HG03521 (cell line): ENCODE results near the gene SLC6A19.

Experiments used
- ATAC-seq: cut with Tn5 transposase; IDR thresholded peaks from one replicate; pipeline ENCODE4 v1.9.1; 2021; ENCODE audit warnings: mild to moderate bottlenecking, moderate library complexity; ENCODE audit not compliant: unreplicated experiment

SLC6A19 gene

DNA sequence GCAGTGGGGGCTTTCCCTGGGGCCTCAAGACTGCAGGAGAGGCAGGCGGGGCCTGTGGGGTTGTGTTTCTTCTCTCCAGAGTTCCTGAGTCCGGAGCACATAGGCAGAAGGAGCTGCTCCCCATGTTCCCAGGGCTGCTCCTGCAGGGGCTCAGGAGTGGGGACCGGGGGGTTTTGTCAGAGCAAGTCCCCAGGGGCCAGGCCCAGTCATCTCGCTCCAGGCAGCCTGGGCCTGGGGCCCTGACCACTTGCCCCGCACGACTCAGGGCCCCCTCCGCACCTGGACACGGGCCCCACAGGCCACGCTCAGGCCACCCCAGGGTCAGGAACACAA lies 22.0 kb upstream of the SLC6A19 start:
- ATAC-seq, result no peak

DNA sequence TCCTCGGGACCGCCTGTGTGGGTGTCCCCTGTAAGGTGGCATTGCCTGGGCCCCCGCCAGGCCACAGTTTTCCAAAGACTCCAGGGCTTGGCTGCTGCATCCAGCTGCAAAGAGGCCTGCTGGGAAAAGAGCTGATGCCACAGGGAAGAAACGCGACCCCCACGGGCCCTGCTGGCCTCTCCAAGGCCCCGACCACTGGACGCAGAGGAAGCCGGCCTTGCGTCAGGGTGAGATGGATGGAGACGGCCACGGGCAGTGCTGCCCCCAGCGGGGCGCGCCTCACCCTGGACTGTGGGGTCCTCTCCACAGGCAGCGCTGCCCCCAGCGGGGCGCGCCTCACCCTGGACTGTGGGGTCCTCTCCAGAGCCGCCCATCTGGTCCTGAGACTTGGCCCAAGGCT lies 21.3 kb upstream of the SLC6A19 start:
- no peak for ATAC-seq

DNA sequence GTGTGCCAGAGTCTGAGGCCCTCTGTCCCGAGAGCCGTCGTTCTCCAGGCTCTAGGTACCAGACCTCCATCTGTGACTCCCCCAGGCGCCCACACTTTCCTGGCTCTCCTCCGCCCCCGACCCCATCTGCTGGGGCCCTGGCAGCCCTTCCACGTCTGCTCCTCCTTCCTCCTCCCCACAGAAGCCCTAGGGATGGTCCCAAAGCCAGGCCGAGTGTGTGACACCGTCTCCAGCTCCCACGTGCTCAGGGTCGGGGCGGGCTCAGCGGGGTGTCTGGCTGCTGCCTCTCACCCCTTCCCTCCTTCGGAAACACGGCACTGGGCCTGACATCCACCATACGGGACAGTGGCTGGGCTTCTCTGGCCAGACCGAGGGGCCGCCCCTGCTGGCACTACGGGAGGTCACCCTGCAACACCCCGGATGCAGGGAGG lies 20.5 kb upstream of the SLC6A19 start:
- no peak for ATAC-seq

DNA sequence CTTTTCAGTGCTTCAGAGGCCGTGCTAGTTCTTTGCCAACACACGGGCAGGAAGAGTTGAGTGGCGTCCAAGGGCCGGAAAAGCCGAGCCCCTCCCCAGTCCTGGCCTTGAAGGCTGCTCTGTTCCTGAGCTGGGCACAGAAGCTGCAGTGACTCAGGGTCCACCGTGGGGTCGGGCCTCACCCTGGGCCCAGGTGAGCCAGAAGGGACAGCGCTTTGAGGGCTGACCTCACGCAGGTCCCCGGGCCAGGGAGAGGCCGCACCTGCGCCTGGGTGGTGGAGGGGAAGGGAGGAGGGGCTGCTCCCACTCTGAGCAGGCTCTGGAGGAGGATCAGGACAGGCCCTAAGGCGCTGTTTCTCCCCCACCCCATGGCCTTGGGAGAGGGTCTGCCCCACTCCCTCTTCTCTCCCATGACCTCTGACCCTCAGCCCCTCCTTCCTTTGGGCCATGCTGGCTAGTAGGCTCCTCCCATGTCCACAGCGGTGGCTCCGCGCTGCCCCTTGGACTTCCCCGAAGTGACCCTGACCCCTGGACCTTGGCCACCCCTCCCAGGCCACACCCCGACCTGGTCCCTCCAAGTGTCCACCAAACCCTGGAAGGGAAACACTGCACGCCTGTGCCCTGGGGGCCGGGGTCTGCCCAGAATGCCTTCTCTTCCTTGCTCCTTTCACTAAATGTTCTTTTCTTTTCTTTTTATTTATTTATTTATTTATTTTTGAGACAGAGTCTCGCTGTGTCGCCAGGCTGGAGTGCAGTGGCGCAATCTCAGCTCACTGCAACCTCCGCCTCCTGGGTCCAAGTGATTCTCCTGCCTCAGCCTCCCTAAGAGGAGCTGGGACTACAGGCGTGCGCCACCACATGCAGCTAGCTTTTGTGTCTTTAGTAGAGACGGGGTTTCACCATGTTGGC lies 19.7 kb upstream of the SLC6A19 start:
- ATAC-seq, result no peak

DNA sequence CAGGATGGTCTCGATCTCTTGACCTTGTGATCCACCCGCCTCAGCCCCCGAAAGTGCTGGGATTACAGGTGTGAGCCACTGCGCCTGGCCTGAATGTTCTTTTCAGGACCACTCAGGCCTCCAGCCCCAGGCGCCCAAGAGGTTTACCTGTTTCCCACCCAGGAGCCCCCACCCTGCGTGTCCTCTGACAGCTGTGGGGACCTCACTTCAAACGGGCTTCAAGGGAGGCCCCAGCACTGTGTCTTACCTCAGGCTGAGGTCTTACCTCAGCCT lies 19.1 kb upstream of the SLC6A19 start:
- ATAC-seq, result no peak

DNA sequence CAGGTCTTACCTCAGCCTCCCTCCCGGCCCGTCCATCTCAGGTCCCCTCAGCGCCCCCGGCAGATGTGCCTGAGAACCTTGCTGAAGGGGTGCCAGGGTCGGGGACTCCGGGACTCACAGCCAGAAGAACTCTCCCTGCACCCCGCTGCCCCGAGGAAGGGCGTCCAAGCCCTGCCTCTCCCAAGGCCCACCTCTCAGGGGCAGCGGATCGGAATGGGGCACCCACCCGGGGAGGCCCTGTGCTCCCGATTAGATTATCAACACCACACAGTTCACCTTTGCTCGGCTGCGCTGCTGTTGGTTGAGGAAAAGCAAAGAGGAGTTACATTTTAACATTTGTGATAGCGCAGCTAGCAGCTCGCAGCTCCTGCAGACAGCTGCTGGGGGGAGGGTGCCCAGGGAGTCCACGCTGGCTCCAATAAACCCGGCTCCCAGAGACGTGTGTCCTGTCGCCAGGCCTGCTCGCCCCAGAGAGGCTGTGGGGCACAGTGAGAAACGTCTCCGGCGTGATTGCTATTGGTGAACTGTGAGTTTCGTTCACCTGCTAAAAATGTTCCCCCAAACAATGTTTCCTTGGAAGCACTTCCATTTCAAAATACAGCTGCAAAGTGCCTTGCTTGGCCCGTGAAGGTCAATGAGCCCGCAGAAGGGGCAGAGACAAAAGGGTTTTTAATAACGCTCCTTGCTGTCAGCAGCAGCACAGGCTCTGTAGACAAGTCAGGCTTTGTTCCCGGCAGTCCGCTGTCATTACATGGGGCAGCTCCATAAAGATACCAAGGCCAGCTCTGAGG lies 18.6 kb upstream of the SLC6A19 start:
- no peak for ATAC-seq

DNA sequence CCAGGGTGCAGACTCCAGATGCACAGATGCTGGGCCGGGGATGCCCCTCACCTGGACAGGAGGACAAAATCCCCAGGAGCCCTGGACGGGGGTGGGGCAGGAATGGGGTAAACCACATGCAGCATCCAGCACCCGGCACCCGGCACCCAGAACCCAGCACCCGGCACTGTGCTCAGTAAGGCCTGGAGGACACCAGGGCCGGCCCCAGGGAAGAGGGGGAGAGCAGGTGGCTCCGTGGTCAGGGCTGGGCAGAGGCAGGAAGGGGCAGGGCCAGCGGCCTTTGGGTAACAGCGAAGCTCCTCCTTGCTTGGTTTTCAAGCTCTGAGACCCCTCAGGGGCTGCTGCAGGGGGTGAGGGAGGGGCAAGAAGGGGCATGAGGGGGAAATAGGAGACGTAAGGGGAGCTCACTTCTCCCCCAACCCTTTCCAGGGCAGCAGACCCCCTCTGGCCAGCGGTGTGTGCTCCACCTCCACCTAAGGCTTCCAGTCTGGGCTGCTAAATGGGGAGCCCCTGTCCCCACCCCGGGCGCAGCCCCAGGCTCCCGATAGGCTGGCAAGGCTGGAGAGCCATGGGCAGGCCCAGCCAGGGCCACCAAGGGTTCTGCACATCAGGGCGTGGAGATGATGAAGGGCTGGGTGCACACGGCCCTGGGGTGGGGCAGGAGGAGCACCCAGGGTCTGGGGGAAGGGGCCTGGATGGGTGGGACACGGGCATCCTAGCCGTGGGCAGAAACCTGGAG lies 17.8 kb upstream of the SLC6A19 start:
- ATAC-seq, result no peak

DNA sequence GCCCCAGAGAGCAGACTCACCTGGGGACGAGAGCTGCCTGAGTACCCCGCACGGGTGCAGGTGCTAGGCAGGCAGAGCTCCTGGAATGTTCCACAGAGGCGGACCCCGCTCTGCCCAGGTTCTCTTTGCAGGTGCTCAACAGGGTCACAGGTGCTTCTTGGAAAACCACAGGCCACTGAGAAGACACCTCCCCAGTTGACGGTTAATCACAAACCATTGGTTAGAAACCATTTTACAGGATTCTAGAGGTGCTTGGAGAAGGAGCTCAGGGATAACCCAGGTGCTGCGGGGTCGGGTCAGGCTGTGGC lies 17.3 kb upstream of the SLC6A19 start:
- no peak for ATAC-seq

DNA sequence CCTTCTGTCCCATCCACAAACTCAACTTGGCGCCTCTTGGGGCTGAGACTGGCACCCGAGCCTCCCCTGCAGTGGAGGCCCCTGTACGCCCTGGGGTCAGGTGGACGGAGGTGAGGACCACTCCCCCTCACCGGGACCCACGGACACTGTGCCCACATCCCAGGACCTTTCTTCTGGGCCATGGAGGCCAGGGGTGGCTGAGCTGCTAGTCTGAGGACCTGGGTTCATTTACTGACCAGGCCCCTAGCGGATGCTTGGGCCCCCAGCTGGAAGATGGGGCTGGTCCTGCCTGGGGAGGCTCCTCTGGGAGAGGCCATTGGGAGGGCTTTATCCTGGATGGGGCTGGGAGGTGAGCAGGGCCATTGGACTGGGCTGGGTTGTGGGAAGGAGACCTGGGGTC lies 16.9 kb upstream of the SLC6A19 start:
- no peak for ATAC-seq

DNA sequence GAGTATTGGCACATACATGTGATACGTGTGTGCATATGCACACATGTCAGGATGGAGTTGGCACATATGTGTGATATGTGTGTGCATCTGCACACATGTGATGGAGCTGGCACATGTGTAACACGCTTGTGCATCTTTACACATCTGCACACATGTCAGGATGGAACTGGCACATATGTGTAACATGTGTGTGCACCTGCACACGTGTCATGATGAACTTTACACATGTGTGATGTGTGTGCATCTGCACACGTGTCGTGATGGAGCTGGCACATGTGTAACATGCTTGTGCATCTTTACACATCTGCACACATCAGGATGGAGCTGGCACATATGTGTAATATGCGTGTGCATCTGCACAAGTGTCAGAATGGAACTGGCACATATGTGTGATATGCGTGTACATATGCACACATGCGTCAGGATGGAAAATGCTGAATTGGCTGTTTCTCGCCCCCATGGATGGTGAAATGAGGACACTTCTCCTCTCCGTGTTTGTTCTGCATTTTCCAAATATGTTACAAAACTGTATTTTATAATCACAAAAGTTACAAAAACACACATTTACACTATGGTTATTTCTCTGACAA lies 16.3 kb upstream of the SLC6A19 start:
- ATAC-seq, result no peak

DNA sequence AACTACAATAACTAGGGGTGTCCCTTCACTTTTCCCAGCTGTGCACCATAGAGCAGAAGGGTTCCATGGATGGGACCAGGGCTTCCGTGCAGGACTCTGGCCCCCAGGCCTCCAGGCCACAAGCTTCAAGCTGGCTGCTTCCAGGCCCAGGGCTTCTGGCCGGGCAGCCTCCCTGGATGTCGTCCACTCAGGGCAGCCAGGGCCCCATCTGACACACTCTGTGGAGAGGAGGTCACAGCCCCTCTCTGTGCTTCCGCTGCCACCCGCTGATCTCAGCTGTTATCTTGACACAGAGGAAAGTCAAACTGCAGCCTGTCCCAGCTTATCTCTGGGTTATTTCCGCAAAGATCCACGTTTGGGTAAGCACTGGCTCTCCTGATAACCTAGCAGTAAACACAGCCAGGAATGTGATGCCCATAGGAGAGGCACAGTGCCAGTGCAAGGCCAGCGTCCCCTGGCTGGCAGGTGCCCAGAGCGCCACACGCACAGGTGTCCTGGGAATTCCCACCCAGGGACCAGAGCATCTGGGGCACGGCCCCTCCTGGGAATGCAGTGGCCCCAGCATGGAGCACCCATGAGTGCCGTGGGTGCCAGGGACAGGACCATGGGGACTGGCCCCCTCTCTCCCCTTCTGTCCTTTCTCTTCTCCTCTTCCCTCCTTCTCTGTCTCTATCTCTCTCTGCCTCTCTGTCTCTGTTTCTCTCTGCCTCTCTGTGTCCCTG lies 15.6 kb upstream of the SLC6A19 start:
- no peak for ATAC-seq

DNA sequence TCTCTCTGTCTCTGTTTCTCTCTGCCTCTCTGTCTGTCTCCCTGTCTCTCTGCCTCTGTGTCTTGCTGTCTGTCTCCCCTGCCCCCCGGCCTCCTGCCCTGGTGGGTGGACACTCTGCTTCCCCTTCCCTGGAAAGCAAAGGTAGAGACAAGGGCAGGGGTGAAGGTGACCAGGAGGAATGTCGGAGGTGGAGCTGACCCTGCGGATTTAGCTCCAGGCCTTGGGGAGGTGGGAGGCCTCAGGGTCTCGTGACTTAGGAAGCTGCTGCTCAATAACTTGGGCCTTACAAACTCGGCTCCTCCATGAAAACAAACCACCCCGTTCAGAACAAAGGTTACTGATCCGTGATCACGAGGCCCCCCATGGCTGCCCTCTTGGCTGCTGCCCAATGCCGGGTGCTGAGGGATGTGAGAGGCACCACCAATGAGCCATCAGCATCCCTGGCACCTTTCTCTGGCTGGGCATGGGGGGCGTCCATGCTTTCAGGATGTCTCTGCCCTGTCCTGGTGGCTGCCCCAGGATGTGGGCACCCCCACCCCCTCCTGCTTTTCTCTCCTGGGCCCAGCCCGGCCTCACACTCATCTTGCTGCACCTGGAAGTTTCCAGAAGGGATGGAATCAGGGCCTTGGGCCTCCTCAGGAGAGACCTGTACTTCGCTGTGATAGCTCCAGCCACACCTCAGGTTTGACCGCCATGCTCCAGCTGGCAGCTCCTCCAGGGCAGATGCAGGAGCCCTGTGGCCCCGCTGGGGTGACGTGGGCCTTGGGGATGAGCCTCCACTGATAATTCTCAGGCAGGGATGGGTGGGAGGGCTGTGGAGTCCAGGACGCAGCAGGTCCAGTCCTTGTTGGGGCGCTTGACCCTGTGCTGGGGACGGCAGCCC lies 14.8 kb upstream of the SLC6A19 start:
- no peak for ATAC-seq

DNA sequence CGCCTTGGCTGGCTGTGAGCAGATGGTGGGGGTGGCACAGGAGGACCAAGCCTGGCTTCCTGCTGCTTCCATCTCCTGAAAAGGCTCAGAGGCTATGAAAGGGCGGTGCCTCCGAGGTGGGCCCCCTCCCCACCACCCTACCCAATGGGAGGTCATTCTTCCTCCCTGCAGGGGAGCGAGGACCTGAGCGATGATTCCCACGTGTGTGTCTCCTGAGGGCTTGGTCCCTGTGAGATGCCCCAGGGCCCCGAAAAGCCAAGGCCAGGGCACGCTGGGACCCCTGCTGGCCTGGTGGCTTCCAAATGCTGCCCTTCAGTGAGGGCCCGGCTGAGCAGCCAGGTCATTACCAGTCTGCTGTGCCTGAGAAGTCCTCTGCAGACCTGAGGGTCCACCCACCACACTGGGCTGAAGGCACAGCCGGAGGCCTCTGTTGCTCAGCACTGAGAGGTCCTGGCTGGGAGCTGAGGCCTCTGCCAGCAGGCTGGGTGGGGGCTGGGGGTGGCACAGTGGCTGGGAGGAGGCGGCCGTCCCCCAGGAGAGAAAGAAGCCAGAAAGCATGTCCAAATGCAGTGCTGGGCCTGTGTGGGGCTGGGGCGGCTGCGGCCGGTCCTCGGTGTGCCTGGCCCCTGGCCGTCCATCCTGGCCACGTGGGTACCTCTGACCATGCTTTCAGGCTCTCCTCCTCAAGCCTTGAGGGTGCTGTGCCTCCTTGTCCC lies 14.0 kb upstream of the SLC6A19 start:
- no peak for ATAC-seq

DNA sequence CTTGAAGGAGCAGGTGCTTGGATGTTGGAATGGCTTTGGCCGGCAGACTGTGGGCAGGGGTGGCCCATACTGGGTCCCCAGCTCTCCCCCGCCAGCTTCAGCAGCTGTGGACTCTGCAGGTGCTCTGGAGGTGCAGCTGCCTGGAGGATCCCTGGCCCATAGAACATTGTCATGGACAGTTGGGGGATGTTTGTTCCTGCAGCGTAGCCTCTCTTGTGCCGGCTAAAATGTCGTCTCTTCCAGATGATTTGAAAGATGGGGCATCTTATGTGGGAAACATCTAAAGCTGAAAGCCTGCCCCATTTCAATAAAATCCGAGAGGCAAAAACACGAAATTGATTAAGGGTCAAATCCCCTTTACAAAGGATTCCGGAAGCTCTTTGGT lies 13.5 kb upstream of the SLC6A19 start:
- ATAC-seq, result no peak

DNA sequence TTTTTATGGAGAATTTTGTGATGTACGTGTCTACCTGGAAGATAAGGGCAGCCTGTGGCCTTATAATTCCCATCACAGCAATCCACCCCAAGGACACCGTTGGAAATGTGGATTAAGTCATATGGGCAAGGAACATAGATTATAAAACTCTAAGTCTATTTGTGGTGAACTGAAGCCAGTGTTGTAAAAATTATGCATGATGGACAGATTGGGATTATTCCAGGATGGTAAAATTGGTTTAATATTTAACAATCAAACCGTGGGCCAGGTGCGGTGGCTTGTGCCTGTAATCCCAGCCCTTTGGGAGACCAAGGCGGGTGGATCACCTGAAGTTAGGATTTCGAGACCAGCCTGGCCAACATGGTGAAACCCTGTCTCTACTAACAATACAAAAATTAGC lies 12.9 kb upstream of the SLC6A19 start:
- ATAC-seq, result no peak

DNA sequence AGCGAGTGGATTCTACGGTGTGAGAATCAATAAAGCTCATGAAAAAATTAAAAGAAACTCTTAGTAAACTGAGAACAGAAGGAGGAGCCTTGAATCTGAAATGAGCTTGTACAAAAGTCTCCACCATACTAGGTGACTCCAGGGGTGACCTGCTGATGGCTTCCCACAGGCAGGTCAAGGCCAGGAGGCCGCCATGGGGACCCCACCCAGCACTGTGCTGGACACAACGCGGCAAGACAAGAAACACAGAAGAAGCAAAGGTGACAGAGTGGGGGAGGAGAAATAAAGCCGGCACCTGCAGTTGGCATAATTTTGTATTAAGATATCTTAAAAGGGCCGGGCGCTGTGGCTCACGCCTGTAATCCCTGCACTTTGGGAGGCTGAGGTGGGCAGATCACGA lies 12.1 kb upstream of the SLC6A19 start:
- ATAC-seq, result no peak

DNA sequence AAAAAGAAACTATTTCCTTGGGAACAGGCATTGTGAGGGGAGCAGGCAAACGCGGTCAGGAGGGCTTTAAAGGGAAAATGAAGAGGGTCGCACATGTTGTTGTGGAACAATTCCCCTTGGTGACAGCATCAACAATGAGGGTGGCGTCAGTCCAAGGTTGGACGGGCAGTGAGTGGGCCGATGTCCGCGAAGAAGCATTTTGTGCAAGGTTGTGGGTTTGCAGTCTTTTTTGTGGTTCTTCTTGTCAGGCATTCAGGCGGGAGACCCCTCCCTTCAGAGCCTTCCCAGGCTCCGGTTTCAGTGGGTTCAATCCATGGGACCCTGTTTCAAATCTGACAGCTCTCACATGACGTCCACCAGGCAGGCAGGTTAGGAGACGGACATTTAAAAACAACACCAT lies 11.1 kb upstream of the SLC6A19 start:
- no peak for ATAC-seq

DNA sequence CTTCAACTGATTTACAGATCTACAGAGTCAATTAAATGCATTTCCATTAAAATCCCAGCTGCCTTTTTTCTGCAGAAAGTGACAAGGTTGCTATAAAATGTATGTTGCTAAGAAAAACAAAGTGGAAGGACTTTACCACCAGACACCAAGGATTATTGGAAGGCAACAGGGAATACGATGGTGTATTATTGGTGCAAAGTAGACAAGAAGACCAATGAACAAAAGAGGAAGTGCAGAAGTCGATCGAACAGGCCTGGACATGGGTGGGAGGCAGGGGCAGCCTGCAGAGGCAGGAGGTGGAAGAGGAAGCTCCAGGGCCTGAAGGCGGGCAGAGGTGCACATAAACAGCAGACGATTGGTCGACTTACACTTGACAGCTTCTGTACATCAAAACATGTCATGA lies 10.6 kb upstream of the SLC6A19 start:
- no peak for ATAC-seq

DNA sequence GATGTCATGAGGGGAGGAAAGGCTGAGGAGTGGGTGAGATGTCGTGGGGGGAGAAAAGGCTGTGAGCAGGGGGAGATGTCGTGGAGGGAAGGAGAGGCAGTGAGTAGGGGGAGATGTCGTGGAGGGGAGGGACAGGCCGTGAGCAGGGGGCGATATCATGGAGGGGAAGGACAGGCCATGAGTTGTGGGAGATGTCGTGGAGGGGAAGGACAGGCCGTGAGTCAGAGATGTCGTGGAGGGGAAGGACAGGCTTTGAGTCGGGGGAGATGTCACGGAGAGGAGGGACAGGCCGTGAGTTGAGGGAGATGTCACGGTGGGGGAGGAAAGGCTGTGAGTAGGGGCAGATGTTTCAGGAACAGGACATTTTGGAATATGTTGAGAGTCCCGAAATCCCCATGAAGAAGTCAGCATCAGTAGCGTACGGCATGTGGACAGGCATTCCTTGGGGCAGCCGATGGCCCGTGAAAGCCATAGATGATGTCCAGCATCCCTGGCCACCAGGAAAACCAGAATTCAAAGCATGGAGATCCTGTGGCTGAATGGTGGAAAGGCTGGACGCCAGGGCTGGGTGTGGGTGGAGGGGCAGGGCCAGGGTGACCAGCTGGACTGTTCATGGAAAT lies 8.3 kb upstream of the SLC6A19 start:
- no peak for ATAC-seq
